GM12891 (cell line): ENCODE data around the gene ZMYND15.
A peak's percentile ranks its signal among the peaks of the same experiment; 100 is the strongest.

Experiments used
- DNase-seq: peaks from one replicate; pipeline ENCODE4 v3.0.0; 2011; ENCODE audit warnings: low spot score; ENCODE audit not compliant: insufficient read length
- FAIRE-seq: peaks from 2 replicates; lab custom pipeline; 2011; peaks lifted over from hg19 to GRCh38; lab: Jason Lieb, UNC
- PAX5 ChIP-seq: IDR thresholded peaks from 2 replicates; pipeline ENCODE4 v1.6.1; 2011; ENCODE audit warnings: low read length, moderate library complexity, mild to moderate bottlenecking; ENCODE audit not compliant: insufficient read depth, severe bottlenecking
- POLR2A ChIP-seq: IDR thresholded peaks from 2 replicates; pipeline ENCODE4 v1.6.1; 2011; ENCODE audit warnings: low read depth, low read length, control low read depth
- POLR2AphosphoS5 ChIP-seq: IDR thresholded peaks from 2 replicates; pipeline ENCODE4 v1.6.1; 2011; ENCODE audit warnings: low read depth, low read length, control low read depth
- POU2F2 ChIP-seq: IDR thresholded peaks from 2 replicates; pipeline ENCODE4 v1.6.1; 2011; ENCODE audit warnings: low read depth, mild to moderate bottlenecking, control low read depth, low read length, moderate library complexity
- SPI1 ChIP-seq: IDR thresholded peaks from 2 replicates; pipeline ENCODE4 v1.6.1; 2011; ENCODE audit warnings: low read depth, low read length, control low read depth
- TAF1 ChIP-seq: IDR thresholded peaks from 2 replicates; pipeline ENCODE4 v1.6.1; 2011; ENCODE audit warnings: low read depth, low read length, control low read depth

ZMYND15 gene

DNA sequence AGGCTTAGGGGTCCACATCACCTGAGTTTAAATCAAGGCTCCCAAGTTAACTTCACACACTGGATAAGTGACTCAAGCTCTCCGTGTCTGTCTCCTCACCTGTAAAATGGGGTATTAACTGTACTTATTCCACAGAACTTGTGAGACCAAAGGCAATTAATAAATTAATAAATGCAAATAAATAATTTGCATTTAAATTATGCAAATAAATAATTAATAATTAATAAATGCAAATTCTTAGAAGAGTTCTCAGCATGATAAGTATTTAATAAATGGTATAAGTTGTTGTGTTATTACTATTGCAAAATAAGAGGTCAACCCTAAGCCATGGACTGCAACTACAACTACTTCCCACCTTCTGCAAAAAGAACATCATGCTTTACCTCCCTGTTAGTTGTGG, 13.8 kb downstream of the ZMYND15 start:
- DNase-seq, result no peak
- TF ChIP-seq POLR2AphosphoS5 (no peak), POU2F2 (no peak), POLR2A (no peak), PAX5 (no peak), TAF1 (no peak), SPI1 (no peak)
- FAIRE-seq, result no peak

DNA sequence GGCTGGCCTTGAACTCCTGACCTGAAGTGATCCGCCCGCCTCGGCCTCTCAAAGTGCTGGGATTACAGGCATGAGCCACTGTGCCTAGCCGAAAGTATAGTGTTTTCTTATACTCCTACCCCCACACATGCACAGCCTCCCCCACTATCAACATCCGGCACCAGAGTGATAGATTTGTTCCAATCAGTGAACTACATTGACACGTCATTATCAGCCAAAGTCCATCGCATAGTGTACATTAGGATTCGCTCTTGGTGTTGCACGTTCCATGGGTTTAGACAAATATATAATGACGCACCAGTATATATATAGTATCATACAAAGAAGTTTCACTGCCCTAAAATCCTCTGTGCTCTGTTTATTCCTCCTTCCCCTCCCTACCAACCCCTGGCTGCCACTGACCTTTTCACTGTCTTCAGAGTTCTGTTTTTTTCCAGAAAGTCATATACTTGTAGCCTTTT, 20.2 kb downstream of the ZMYND15 start:
- FAIRE-seq (no peak), DNase-seq (no peak)
- no peak for TF ChIP-seq PAX5
- TF ChIP-seq TAF1, result no peak
- no peak for TF ChIP-seq POLR2AphosphoS5
- no peak for TF ChIP-seq SPI1
- no peak for TF ChIP-seq POLR2A
- no peak for TF ChIP-seq POU2F2

DNA sequence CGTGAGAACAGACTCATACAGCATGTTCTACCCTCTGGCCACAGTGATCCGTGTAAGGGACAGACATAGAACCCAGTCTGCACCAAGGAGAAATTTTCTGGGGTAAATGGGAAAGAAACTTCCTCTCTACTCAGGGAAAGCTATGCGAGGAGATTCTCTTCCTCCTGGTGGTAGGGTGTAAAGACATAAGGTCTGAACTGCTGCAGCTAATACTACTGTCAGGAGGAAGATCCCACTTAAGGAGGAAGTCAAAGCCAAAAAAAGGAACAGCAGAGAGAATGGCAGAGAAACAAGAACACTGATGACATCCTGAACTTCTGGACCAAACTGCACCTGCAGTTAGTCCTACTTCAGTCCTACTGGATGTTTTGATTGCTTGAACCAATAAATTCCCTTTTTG, 25.0 kb downstream of the ZMYND15 start:
- 0 out of 2 replicates have a peak, but pooled peaks have one; percentile 16 for TF ChIP-seq SPI1
- no peak for TF ChIP-seq POLR2A
- DNase-seq, result no peak
- FAIRE-seq, result no peak

DNA sequence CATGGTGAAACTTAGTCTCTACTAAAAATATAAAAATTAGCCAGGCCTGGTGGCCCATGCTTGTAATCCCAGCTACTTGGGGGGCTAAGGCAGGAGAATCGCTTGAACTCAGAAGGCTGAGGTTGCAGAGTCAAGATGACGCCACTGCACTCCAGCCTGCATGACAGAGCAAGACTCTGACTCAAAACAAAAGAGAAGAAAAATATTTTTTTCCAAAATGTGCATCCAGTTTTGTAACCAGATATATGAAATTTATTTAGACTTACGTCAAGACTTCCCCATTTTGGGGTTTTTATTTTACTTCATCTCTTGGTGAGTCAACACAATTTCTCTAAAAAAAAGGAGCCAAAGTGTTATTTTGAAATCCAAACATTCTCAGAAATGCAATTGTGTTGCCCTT, 26.6 kb downstream of the ZMYND15 start:
- no peak for DNase-seq
- no peak for FAIRE-seq
- TF ChIP-seq POLR2A, result no peak
- no peak for TF ChIP-seq PAX5
- no peak for TF ChIP-seq POU2F2
- no peak for TF ChIP-seq POLR2AphosphoS5
- no peak for TF ChIP-seq SPI1
- TF ChIP-seq TAF1, result no peak

DNA sequence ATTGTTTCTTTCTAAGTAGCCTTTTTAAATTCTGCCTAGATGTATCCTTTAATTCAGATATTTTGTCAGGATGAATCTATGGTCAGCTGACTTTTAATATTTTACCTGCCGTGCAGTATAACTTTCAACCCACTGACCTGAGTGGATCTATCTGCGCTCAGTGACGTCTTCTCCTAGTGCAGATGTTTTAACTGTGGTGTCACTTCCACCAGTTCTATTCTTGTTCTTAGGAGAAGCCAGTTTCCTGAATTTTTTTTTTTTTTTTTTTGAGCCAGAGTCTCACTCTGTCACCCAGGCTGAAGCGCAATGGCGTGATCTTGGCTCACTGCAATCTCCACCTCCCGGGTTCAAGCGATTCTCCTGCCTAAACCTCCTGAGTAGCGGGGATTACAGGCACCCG, 27.1 kb downstream of the ZMYND15 start:
- DNase-seq, result no peak
- TF ChIP-seq SPI1, result no peak
- TF ChIP-seq POLR2AphosphoS5, result no peak
- TF ChIP-seq TAF1, result no peak
- TF ChIP-seq PAX5, result no peak
- TF ChIP-seq POU2F2, result no peak
- no peak for TF ChIP-seq POLR2A
- no peak for FAIRE-seq

DNA sequence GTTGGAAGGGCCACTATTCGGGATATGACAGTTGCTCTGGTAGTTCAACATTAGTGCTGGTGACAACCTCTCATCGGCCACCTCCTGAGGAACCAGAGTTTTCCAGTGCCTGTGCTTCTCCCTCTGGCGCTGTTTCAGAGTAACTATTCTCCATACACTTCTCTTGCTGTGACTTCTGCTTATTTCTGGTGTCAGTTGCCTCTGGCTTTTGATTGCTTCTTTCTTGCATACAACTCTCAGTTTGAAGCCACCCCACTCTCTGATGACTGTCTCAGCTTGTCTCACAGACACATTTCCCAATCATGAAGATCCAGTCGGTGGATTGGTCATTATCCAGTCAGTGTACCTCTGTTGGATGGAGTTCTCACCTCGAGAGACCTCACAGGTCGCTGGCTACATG, 28.7 kb downstream of the ZMYND15 start:
- FAIRE-seq (no peak), DNase-seq (no peak)
- TF ChIP-seq POU2F2, result no peak
- TF ChIP-seq SPI1, result no peak
- no peak for TF ChIP-seq PAX5
- TF ChIP-seq POLR2AphosphoS5, result no peak
- no peak for TF ChIP-seq TAF1
- TF ChIP-seq POLR2A, result no peak

DNA sequence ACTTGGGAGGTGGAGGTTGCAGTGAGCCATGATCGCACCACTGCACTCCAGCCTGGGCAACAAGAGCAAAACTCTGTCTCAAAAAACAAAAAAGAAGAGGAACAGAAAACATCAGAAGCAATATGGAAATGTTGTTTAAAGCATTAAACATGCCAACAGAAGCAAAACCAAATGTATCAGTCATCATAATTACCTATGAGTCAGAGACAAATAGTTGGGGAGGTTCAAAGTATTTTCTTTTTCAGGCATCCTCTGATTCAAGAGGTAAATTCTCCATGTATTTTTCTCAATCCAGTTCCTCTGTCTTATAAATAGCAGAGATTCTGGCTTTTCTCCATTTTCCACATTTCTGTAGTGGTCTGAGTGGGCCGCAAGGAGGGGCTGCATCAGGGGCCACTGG, 30.0 kb downstream of the ZMYND15 start:
- DNase-seq (no peak), FAIRE-seq (no peak)
- TF ChIP-seq POLR2AphosphoS5 (no peak), PAX5 (no peak), POU2F2 (no peak), POLR2A (no peak), SPI1 (no peak), TAF1 (no peak)

DNA sequence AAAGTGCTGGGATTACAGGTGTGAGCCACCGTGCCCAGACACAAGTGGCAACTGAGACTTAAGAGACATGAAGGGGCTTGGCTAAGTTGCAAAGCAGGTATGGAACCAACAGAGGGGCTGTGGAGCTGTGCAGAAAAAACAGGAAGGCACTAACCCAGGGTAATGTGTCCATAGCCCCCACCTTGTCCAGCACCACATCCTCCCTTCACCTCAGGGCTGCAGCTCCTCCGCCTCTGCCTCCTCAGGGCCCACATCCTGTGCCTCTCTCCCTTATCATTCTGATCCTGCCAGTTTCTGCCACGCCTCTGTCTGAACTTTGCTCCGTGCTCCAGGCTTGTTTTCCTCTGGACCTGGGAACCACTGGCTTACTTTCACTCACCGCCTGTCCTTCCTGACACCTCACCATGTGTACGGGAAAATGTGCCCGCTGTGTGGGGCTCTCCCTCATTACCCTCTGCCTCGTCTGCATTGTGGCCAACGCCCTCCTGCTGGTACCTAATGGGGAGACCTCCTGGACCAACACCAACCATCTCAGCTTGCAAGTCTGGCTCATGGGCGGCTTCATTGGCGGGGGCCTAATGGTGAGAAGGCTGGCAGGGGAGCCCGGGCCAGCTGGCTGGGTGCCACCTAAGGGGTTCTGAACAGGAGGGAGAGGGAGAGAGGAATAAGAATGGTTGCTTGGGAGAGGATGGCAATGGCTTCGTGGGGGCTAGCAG, 32.0 kb downstream of the ZMYND15 start, which contains the start of gene TM4SF5:
TM4SF5 (plus strand) TSS at position 368 of the 716 bp plus-strand sequence; CDS start at position 405, 37 bp downstream.
- no peak for TF ChIP-seq POLR2A
- TF ChIP-seq TAF1, result no peak
- TF ChIP-seq PAX5, result no peak
- no peak for TF ChIP-seq POLR2AphosphoS5
- TF ChIP-seq SPI1, result no peak
- no peak for TF ChIP-seq POU2F2
- no peak for DNase-seq
- FAIRE-seq, result no peak

DNA sequence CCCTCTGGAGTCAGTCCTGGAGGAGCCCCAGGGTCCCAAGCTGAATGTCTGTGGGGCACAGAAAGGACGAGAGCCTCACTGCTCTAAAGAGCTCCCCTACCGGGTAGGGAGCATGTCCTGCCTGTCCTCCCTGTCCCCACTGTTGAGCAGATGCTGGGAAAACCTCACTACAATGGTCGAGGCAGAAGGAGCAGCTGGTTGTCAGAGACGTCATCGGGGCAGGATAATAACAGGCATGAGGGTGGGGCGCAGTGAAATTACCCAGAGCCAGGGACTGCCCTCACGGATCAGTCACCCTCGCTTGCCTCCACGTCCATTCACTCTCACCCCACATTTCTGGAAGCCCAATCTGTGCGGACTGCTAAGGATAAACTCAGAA, 32.6 kb downstream of the ZMYND15 start:
- no peak for DNase-seq

DNA sequence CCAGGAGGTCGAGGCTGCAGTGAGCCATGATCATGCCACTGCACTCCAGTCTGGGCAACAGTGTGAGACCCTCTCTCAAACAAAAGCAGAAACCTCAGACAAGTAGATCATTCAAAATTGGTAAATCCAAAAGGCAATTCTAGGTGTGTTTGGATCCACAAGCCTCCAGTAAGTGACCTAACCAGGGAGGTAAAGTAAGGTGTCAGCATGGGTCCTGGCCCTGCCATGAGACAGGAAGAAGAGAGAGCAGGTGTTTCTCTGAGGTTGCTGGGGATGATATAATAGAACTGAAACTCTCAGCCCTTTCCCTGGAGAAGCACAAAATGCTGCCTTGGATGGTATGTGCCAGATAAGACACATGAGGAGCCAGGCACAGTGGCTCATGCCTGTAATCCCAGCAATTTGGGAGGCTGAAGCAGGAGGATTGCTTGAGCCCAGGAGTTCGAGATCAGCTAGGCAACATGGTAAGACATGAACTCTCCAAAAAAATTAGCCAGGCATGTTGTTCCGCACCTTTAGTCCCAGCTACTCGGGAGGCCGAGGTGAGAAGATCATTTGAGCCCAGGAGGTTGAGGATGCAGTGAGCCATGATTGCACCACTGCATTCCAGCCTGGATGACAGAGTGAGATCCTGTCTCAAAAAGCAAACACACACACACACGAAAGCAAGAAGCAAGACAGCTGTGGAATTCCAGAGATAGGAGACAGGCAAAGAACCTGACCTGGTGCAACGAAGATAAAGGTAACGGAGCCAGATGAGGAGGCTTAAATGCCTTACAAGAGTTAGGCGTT, 38.5 kb downstream of the ZMYND15 start:
- TF ChIP-seq SPI1, result no peak
- no peak for TF ChIP-seq POU2F2
- TF ChIP-seq PAX5, result no peak
- no peak for TF ChIP-seq POLR2AphosphoS5
- no peak for TF ChIP-seq TAF1
- TF ChIP-seq POLR2A, result no peak
- DNase-seq (no peak), FAIRE-seq (no peak)

More for the DNA sequence above, 32.6 kb downstream of the ZMYND15 start:
- FAIRE-seq, result no peak
- TF ChIP-seq PAX5 (no peak), POU2F2 (no peak), SPI1 (no peak), POLR2A (no peak), TAF1 (no peak), POLR2AphosphoS5 (no peak)
